HG03060 (cell line): ENCODE measurements around the gene PYDC1.
"Not testable (repeated sequence)": the region's sequence is repeated elsewhere in the genome, so short reads cannot be mapped to it uniquely, and the experiment has no call there.

Source experiments
- ATAC-seq: cut with Tn5 transposase; IDR thresholded peaks from one replicate; pipeline ENCODE4 v1.9.1; 2021; ENCODE audit warnings: low read depth, moderate number of reproducible peaks; ENCODE audit not compliant: unreplicated experiment

The PYDC1 gene

DNA sequence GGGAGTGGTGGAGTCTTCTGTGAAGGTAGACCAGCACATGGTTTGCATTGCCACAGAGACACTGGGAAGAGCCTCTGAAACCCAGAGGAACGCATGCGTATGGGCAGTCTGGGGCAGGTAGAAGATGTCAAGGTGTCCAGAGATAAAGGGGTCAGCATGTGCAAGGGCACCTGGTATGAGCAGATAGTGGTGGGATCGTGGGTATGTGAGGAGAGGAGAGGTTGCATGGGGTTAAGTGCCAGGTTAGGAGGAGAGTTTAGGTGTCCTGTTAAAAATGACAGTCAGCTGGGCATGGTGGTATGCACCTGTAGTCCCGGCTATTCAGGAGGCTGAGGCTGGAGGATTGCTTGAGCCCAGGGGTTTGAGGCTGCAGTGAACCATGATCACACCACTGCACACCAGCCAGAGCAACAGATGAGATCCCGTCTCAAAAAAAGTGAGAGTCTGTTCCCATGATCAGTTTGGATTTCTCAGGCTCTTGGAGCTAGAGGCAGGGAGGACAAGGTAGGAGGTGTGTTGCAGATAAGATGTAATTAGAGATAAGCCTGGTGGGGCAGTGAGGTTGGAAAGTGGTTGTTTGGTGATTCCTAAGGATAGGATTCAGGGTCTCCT is 17.4 kb downstream of the PYDC1 start:
- ATAC-seq: no peak

DNA sequence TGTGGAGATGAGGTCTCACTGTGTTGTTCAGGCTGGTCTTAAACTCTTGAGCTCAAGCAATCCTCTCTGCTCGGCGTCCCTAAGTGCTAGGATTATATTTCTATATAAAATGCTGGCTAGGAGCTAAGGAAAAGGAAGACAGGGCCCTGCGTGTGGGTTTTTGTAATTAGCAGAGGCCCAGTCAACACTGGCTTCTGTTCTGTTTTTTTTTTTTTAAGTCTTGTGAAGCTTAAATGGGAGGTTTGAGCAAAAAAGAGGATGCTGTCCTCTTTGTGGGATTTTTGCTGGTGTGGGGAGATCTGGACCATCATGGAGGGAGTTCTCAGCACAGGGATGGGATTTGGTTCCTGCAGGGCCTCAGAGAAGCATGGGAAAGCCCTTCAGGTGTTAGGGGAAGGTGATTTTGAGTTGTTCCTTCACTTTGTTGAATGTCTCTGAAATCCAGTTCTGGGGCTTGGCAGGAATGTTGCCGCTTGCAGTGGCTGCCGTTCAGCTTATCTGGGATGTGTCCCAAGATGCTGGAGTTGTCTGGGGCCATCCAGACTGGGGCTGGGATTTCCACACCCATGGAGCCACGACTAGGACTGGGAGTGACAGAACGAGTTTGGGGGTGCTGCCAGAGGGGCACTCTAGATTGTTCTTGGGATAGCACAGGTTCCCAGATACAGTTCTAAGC is 18.6 kb downstream of the PYDC1 start:
- no peak for ATAC-seq

DNA sequence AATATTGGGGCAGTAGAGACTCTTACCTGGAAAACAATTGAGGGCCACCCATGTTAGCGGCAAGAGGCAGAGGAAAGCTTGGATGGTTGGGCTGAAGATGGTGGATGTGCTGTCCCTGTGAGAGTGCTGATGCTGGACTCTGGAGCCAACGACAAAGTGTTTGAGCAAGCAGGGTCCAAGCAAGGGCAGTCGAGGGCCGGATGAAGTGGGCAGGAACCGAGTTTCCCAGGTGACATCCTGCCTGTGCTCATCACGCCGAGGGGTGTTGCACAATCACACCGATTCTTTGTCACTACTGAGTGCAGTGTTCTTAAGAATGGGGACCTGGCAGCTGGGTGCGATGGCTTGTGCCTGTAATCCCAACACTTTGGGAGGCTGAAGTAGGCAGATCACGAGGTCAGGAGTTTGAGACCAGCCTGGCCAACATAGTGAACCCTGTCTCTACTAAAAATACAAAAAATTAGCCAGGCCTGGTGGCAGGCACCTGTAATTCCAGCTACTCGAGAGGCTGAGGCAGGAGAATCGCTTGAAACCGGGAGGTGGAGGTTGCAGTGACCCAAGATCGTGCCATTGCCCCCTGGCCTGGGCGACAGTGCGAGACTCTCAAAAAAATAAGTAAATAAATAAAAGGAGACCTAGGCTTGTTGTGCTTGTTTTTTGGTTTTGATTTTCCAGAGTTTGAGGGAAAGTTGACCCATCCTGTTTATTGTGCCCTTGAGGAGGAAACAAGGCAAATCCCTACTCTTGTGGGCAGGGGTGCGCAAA is 20.4 kb downstream of the PYDC1 start:
- no peak for ATAC-seq

DNA sequence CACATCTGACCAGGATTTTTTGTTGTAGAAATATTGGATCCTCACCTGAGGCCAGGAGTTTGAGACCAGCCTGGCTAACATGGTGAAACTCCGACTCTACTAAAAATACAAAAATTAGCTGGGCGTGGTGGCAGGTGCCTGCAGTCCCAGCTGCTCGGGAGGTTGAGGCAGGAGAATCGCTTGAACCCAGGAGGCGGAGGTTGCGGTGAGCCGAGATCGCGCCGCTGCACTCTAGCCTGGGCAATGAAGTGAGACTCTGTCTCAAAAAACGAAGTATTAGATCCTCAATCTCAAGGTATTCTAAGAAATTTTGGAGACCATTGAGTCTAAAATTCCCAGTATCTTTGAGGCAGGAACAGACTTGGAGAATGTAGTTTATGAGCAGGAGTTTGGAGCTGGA is 21.1 kb downstream of the PYDC1 start:
- ATAC-seq: not testable (repeated sequence)

DNA sequence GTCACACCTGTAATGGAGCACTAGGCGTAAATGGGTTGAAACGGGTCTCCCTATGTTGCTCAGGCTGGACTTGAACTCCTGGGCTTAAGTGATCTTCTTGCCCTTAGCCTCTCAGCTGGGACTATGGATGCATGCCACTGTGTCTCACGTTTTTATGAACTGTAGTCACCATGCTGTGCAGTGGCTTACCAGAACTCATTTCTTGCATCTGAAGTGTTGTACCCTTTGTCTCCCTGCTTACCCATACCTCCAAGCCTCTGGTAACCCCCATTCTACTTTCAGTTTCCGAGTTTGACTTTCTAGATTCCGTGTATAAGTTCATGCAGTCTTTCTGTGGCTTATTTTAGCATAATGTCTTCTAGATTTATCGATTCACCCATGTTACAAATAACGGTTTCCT is 22.0 kb downstream of the PYDC1 start:
- ATAC-seq: no peak

DNA sequence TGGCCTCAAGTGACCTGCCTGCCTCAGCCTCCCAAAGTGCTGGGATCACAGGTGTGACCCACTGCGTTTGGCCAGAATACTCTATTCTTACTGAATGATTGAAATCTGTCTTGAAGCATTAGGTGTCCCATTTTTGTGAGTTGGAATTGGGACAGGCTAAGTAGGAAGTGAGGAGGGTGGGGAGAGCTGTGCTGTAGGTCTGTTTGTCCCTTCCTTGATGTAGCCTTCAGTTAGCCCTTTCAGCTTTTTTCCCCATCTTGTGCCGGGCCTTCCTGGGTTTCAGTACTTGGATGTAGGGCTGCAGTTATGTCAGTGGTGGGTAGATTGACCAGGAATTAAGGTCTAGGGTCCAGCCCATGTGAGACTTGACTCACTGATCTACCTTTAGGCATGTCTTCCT is 23.1 kb downstream of the PYDC1 start:
- no peak for ATAC-seq

DNA sequence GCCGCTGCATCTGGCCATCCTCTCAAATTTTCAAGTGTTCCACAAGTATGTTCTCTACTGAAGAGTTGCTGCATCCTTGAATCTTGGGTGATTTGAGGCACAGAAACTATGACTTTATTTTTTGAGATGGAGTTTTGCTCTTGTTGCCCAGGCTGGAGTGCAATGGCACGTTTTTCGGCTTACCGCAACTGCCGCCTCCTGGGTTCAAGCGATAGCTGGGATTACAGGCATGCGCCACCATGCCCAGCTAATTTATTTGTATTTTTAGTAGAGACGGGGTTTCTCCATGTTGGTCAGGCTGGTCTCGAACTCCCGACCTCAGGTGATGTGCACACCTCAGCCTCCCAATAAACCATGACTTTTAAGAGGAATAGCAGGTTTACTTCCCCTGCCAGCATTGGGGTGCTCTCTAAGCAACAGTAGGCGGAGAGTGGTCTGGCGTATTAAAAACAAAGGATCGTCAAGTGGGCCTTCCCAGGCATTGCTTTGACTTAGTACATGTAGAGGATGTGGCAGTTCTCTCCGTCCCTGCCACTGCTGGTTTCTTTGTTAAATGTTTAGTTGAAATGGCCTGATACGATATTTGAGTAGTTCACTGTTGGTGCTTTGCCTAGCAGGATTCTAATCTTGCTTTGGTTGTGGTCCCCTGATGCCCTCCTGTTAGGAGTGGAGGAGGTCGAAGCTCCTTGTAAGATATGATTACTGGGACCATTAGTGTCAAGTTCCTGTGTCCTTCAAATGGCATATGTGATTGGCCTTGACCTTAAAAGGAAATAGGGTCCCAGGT is 23.9 kb downstream of the PYDC1 start:
- ATAC-seq: no peak

DNA sequence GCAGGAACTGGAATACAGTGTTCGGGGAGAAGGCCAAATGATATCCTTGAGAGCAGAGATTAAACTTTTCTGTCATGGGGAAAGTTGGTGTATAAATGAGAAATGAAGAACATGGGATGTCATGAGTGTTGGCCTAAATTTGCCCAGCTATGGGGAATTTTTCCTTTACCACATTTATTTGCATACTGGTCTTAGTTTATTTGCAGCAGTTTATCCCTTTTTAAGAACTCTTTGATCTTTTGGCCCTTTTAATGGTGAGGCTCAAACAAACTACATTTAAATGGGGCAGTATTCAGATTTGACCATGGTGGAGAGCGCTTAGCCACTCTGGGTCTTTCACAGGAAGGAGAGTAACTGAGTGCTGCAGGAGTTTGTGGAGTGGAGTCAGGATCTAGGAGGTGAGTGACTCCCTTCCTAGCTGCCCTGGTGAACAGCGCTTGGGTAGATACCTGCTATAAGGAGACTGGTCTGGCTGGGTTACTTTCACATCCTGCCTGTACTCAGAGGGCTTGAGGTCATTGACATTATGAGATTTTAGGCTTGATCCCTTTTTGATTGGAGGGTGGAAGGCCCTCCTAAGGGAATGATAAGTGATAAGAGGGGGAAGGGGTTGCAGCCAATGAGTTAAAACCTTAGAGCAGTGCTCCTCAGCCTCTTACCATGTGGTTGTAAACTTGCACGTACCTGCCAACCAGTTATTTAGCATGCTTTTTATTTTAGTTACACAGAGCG is 25.1 kb downstream of the PYDC1 start:
- no peak for ATAC-seq

DNA sequence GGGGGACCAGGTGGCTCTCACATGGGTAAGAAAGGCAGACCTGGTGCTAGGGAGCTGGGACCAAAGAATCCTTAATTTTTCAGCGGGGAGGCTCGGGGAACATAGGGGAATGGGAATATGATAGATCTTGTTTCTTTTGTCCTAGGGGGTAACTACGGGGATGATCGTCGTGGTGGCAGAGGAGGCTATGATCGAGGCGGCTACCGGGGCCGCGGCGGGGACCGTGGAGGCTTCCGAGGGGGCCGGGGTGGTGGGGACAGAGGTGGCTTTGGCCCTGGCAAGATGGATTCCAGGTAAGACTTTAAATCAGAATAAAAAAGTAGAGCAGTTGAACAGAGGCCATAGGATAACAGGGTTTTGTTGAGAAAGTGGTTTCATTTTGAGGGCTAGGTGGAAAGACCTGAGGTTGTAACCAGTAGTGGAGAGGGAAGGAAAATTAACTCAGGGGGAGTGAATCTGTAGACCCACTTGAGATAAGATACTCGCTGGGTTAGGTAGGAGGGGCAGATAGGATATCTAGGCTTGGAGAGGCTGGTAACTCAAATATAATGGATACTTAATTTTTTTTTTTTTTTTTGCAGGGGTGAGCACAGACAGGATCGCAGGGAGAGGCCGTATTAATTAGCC is 26.0 kb downstream of the PYDC1 start:
- no peak for ATAC-seq

DNA sequence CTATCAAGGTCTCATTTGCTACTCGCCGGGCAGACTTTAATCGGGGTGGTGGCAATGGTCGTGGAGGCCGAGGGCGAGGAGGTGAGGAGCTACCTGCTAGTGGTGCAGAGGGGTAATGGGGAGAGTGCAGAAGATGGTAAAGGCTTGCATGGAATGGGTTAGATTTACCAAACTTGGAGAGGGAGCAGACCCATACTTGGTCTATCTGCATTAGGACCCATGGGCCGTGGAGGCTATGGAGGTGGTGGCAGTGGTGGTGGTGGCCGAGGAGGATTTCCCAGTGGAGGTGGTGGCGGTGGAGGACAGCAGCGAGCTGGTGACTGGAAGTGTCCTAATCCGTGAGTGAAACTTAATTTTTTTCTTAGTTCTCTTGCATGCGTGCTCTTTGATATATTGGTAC is 26.9 kb downstream of the PYDC1 start:
- no peak for ATAC-seq

DNA sequence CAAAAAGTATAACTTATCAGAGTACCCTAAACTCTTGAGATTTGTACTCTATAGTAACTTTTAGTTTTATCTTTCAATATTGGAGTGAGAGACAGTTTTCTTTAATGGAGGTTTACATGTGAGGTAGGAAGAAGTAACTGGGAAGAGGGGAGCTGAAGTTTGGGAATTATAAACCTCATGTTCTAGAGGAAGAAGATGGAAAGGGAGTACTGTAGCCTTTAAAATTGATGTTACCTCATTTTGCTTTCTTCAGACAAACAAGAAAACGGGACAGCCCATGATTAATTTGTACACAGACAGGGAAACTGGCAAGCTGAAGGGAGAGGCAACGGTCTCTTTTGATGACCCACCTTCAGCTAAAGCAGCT is 27.5 kb downstream of the PYDC1 start:
- no peak for ATAC-seq

DNA sequence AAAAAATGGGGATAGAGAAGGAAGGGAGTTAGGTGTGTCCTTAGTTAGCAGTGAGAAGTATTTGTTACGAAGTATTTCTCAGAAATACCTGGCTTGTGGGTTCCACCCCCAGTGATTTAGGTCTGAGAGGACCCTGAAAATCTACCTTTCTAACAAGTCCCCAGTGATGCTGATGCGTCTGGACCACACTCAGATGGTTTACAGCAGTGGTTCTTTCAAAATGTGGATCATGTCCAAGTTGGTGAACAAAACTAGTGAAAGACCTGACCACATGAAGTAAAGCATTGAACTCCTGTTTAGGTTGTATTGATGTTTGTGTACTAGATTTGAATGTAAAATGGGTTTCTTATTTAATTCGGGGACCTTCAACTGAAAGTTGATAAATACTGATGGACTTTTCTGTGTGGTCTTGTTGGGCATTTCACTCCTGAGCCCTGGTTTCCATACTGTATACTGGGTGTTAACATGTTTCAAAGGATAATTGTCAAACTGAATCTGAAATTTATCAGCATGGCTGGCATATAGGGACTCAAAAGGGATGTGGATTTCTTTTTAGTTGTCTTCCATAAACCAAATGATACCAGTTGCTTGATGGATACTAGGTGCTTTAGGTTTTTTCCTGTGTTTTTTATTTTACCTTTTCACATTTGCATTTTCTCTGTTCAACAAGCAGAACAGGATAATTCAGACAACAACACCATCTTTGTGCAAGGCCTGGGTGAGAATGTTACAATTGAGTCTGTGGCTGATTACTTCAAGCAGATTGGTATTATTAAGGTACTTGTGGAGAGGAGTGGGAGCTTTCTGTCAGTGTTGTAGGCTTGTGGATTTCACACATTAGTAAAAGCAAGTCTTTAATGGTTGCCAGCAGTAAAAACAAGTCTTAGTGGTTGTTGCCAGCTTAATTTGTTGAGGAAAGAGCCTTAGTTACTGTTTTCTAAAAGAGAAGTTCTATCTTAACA is 28.2 kb downstream of the PYDC1 start:
- ATAC-seq: no peak

DNA sequence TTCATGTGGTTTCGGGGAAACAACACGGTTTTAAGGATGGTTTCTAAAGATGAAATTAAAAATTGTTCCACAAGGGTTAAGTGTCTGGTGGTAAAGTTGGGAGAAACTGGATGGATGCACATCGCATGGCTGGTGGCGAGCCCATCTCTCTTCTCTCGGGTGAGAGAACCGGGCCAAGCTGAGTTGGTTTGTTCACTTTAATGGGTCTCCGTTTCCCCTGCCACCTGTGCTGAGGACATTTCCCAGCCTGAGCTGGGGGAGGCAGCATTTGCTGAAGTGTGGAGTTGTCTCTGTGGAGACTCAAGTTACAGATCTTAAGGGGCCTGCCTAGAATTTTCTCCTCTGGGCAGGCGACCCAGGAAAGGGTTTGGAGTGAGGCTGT is 29.1 kb downstream of the PYDC1 start:
- ATAC-seq: no peak

DNA sequence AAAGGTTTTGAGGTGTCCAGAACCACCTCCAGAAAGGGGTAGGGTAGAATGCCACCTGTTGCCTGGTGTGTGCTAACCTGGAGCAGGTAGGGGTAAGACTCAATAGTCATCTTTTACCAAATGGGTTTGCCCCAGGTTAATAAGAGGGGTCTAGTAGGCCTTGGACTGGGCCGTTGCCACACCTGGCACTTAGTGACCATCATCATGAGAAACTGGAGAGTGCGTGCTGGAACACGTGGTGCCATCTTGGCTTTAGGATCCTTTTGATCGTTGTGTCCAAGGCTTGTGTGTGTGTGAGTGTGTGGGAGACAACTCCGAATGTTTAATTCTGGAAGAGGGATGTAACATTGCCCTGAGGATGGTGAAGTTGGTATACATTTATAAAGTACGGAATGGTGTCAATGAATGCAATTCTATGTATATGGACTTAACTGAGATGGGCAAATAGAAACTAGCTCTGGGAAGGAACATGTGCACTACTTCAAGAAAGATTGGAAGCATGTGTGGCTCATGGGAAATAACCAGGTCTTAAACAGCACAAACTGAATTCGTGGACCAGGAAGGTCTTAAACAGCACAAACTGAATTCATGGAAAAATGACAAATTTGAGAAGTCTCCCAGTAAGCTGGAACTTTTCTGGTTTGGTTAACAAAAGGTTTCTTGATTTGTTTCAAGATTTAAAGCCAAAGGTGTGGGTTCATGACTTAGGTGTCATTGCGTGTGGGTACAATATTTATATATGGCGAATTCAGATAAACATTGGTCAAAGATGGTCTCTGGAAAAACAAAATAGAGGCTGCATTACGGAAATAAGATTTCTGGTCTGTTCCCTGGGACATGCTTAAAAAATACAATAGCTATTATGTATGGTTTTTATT is 29.8 kb downstream of the PYDC1 start:
- ATAC-seq: no peak

DNA sequence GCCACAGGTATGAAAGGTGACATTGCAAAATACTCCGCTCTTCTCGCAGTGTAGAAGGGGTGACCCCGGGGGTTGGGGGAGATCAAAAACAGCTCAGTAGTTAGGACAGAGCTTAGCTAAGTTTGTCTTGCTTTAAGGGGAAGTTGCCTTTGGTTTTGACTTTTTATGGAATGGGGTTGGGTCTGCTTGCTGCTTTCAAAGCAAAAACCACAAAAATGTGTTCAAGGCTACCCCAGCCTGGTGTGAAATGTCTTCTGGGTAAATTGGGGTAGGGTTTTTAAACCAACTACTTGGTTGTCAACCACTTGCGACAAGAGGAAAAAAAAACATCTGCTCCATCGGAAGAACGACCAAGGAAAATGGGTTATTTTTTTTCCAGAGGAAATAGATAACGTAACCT is 30.8 kb downstream of the PYDC1 start:
- ATAC-seq: no peak

DNA sequence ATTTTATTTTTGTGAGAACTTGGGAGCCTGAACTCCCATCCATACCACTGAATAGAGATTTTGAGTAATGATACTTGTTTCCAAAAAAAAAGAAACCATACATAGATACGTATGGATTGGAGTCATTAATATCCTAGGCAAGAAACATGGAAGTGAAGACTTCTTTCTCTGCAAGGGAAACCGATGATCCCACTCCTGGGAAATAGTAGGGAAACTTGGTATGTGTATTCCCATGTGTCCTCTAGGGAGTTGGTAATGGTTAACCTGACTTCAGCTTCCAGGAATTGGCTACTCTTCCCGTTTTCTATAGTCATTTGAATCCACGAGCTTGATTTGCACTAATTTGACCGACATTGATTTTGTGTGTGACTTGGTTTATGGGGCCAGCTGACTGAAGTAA is 31.6 kb downstream of the PYDC1 start:
- ATAC-seq: no peak

DNA sequence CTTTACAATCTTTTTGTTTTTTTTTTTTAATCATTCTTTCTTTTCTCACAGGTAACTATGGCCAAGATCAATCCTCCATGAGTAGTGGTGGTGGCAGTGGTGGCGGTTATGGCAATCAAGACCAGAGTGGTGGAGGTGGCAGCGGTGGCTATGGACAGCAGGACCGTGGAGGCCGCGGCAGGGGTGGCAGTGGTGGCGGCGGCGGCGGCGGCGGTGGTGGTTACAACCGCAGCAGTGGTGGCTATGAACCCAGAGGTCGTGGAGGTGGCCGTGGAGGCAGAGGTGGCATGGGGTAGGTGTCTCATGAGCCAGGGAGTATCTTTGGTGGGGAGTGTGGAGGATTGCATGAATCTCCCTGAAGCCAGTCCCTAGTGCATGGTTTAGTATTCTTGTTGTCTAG is 32.0 kb downstream of the PYDC1 start:
- no peak for ATAC-seq
